K562 (cell line): ENCODE results near the gene USP11. TPM values are rescaled to one million over a fixed set of nuclear protein-coding genes. Genes with fewer than 3 reads are reported as not detected.

Source experiments
- C11orf30 ChIP-seq: fragments of 450-650 bp; IDR thresholded peaks from 2 replicates; pipeline ENCODE4 v1.6.1; 2016; ENCODE audit warnings: low read depth, mild to moderate bottlenecking
- DDX20 ChIP-seq: fragments of 450-650 bp; IDR thresholded peaks from 2 replicates; pipeline ENCODE4 v1.6.1; 2016; ENCODE audit warnings: missing genetic modification characterization, low read depth, mild to moderate bottlenecking, missing compliant biosample characterization, moderate library complexity
- DNMT1 ChIP-seq: fragments of 450-650 bp; IDR thresholded peaks from 2 replicates; pipeline ENCODE4 v1.6.1; 2016; ENCODE audit warnings: antibody characterized with exemption, mild to moderate bottlenecking
- EP300 ChIP-seq: IDR thresholded peaks from 2 replicates; pipeline ENCODE4 v1.6.1; 2012; ENCODE audit warnings: low read length, improper control_type of control experiment
- FOXM1 ChIP-seq, 2 experiments: fragments of 450-650 bp in 1 of 2; sonication (generic) in 1 of 2; formaldehyde crosslinking in 1 of 2; IDR thresholded peaks; 2 replicates each; pipeline versions ENCODE4 v1.6.1 to v1.9.0; 2017 to 2022; ENCODE audit warnings: low read depth in 2 of 2, mild to moderate bottlenecking in 2 of 2, missing genetic modification reagents in 1 of 2, moderate library complexity in 1 of 2
- GTF2A2 ChIP-seq: IDR thresholded peaks from 2 replicates; pipeline ENCODE4 v1.6.1; 2016; ENCODE audit warnings: mild to moderate bottlenecking, missing genetic modification characterization, missing compliant biosample characterization
- MCM3 ChIP-seq: fragments of 450-650 bp; IDR thresholded peaks from 2 replicates; pipeline ENCODE4 v1.6.1; 2016
- MYNN ChIP-seq, 2 experiments: sonication (generic); formaldehyde crosslinking in 1 of 2; IDR thresholded peaks; 2 replicates each; pipeline versions ENCODE4 v1.5.0 to v1.6.1; 2016 to 2020; ENCODE audit warnings: antibody characterized with exemption in 1 of 2, missing genetic modification reagents in 1 of 2
- POLR2B ChIP-seq: fragments of 450-650 bp; IDR thresholded peaks from 2 replicates; pipeline ENCODE4 v1.6.1; 2018; ENCODE audit warnings: low read depth; ENCODE audit not compliant: partially characterized antibody
- SP2 ChIP-seq: IDR thresholded peaks from 2 replicates; pipeline ENCODE4 v1.6.1; 2011; ENCODE audit warnings: mild to moderate bottlenecking, low read depth, low read length, moderate library complexity; ENCODE audit not compliant: poor library complexity, severe bottlenecking; ENCODE audit errors: extremely low read depth
- THRAP3 ChIP-seq: fragments of 450-650 bp; IDR thresholded peaks from 2 replicates; pipeline ENCODE4 v1.6.1; 2016; ENCODE audit warnings: mild to moderate bottlenecking, inconsistent platforms, borderline replicate concordance
- ZNF184 ChIP-seq: sonication (generic); formaldehyde crosslinking; IDR thresholded peaks from 2 replicates; pipeline ENCODE4 v1.5.0; 2020; ENCODE audit warnings: missing genetic modification reagents
- polyA plus RNA-seq, 8 experiments: library from polyadenylated mRNA; depleted of rRNA in 4 of 8; stranded (reverse) in 5 of 8; unstranded in 3 of 8; fragments of >200 nt; fragmentation: Nextera tagmentation in 2 of 8; fragmentation: Illumina TruSeq in 1 of 8; extraction: Ambion mirVana in 2 of 8; extraction: Trizol in 1 of 8; gene quantifications; 2 replicates each; pipeline versions ENCODE4 v1.2.1 to v1.2.3, GENCODE V29; 2011 to 2014; ENCODE audit warnings: inconsistent platforms in 1 of 8, missing spikeins in 1 of 8
- total RNA-seq, 7 experiments: library from RNA; depleted of rRNA in 6 of 7; stranded (reverse); fragments of >200 nt in 6 of 7; fragmentation: Illumina TruSeq in 2 of 7; extraction: Trizol in 2 of 7; gene quantifications; 2 replicates each; pipeline versions ENCODE4 v1.2.1 to v1.2.3, GENCODE V29; 2011 to 2021; ENCODE audit warnings: low replicate concordance in 1 of 7
- TF ChIP-seq, protein P1 (sequence below): fragments of 450-650 bp; IDR thresholded peaks from 2 replicates; pipeline ENCODE4 v1.6.1; 2016; ENCODE audit warnings: mild to moderate bottlenecking
- TF ChIP-seq, protein P2 (sequence below): fragments of 450-650 bp; IDR thresholded peaks from 2 replicates; pipeline ENCODE4 v1.6.1; 2016
- TF ChIP-seq, protein P3 (sequence below), 2 experiments: fragments of 450-650 bp; formaldehyde crosslinking in 1 of 2; IDR thresholded peaks; 2 replicates each; pipeline versions ENCODE4 v1.4.0 to v1.6.1; 2014 to 2020; ENCODE audit warnings: mild to moderate bottlenecking in 2 of 2, borderline replicate concordance in 1 of 2, low read depth in 1 of 2

USP11 gene
- total and polyA plus RNA-seq, 9 of the 15 experiments (the other 6 are each of a cell fraction or from before 2014, with no cell fraction given): 2.5 to 29.0 (median 11.7) TPM

DNA sequence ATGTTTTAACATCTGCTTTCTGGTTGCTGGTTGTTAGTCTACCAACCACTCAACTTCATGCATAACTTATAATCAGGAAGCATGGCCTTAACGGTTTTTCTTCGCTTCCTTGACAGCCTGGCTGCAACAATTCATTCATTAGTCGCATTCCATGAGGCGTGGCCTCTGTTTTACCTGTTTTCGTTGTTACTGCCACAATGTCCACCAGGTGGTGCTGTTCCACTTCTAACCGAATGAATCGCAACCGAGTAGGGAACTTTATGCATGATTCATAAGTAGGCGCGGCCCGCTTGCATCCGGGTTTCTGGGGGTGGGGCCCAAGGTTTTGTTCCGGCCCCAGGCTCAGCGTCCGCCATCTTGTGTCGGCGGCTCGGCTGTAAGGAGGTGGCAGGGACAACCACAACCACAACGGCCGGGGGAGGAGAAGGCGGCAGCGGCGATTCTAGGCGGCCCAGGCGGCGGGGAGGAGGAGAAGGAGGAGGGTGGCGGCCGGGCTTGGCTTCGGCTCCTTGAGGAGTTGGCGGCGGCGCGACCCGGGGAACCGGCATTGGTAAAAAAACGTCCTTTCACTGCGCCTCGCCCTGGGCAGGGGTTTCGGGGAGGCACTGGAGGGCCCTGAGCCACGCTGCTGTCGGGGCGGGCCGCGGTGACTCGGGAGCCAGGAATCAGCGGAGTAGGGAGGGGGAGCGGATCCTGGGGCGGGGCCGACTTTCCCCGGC is 39.2 kb upstream of the USP11 start, which contains the start of gene UBA1 (continued):
- TF ChIP-seq, protein P1, sequence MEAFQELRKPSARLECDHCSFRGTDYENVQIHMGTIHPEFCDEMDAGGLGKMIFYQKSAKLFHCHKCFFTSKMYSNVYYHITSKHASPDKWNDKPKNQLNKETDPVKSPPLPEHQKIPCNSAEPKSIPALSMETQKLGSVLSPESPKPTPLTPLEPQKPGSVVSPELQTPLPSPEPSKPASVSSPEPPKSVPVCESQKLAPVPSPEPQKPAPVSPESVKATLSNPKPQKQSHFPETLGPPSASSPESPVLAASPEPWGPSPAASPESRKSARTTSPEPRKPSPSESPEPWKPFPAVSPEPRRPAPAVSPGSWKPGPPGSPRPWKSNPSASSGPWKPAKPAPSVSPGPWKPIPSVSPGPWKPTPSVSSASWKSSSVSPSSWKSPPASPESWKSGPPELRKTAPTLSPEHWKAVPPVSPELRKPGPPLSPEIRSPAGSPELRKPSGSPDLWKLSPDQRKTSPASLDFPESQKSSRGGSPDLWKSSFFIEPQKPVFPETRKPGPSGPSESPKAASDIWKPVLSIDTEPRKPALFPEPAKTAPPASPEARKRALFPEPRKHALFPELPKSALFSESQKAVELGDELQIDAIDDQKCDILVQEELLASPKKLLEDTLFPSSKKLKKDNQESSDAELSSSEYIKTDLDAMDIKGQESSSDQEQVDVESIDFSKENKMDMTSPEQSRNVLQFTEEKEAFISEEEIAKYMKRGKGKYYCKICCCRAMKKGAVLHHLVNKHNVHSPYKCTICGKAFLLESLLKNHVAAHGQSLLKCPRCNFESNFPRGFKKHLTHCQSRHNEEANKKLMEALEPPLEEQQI: no peak
- TF ChIP-seq DDX20 (tag) (no peak), EP300 (0 out of 2 replicates have a peak, but pooled peaks have one; percentile 13), C11orf30 (no peak), POLR2B (peak; percentile 88), THRAP3 (no peak), MYNN (IDR thresholded peaks at IDR 0.05) (no peak), MYNN (CRISPR knock-in tag; IDR thresholded peaks at IDR 0.05) (no peak), GTF2A2 (no peak), ZNF184 (CRISPR knock-in tag) (no peak), SP2 (no peak), FOXM1 (IDR thresholded peaks at IDR 0.05; ENCODE audit: low read depth) (no peak), FOXM1 (CRISPR knock-in tag; IDR thresholded peaks at IDR 0.05; ENCODE audit: low read depth) (no peak), MCM3 (no peak), DNMT1 (no peak)
- TF ChIP-seq, protein P2, sequence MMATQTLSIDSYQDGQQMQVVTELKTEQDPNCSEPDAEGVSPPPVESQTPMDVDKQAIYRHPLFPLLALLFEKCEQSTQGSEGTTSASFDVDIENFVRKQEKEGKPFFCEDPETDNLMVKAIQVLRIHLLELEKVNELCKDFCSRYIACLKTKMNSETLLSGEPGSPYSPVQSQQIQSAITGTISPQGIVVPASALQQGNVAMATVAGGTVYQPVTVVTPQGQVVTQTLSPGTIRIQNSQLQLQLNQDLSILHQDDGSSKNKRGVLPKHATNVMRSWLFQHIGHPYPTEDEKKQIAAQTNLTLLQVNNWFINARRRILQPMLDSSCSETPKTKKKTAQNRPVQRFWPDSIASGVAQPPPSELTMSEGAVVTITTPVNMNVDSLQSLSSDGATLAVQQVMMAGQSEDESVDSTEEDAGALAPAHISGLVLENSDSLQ: peak; percentile 69
- TF ChIP-seq, protein P3, sequence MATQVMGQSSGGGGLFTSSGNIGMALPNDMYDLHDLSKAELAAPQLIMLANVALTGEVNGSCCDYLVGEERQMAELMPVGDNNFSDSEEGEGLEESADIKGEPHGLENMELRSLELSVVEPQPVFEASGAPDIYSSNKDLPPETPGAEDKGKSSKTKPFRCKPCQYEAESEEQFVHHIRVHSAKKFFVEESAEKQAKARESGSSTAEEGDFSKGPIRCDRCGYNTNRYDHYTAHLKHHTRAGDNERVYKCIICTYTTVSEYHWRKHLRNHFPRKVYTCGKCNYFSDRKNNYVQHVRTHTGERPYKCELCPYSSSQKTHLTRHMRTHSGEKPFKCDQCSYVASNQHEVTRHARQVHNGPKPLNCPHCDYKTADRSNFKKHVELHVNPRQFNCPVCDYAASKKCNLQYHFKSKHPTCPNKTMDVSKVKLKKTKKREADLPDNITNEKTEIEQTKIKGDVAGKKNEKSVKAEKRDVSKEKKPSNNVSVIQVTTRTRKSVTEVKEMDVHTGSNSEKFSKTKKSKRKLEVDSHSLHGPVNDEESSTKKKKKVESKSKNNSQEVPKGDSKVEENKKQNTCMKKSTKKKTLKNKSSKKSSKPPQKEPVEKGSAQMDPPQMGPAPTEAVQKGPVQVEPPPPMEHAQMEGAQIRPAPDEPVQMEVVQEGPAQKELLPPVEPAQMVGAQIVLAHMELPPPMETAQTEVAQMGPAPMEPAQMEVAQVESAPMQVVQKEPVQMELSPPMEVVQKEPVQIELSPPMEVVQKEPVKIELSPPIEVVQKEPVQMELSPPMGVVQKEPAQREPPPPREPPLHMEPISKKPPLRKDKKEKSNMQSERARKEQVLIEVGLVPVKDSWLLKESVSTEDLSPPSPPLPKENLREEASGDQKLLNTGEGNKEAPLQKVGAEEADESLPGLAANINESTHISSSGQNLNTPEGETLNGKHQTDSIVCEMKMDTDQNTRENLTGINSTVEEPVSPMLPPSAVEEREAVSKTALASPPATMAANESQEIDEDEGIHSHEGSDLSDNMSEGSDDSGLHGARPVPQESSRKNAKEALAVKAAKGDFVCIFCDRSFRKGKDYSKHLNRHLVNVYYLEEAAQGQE (IDR thresholded peaks at IDR 0.05; ENCODE audit: borderline replicate concordance): peak; percentile 88
- TF ChIP-seq, protein P3 (CRISPR knock-in tag; IDR thresholded peaks at IDR 0.05; ENCODE audit: low read depth): 0 out of 2 replicates have a peak, but pooled peaks have one; percentile 65
